Left lung (tissue), 10 donors: Measurements from ENCODE around the gene ARHGAP26. TPM values are rescaled to one million over a fixed set of nuclear protein-coding genes. Genes with fewer than 3 reads are reported as not detected.

Experiments
- ATAC-seq: fragments of 200-7000 bp; cut with Tn5 transposase; one replicate; pipeline ENCODE4 v1.9.1; 2020; ENCODE audit warnings: moderate library complexity
- DNase-seq, 4 donors: peaks; one replicate each; pipeline ENCODE4 v3.0.0-alpha.2; 2013 to 2020
- H3K27ac ChIP-seq, 2 donors: fragments of 200-600 bp; sonication (generic) in 1 of 2; one replicate each; pipeline versions ENCODE4 v1.5.0 to v1.8.0; 2020 to 2021
- H3K27me3 ChIP-seq, 2 donors: fragments of 200-600 bp; sonication (generic) in 1 of 2; one replicate each; pipeline versions ENCODE4 v1.5.0 to v1.8.0; 2020 to 2021
- H3K36me3 ChIP-seq, 2 donors: fragments of 200-600 bp; sonication (generic) in 1 of 2; one replicate each; pipeline versions ENCODE4 v1.5.0 to v1.8.0; 2020 to 2021
- H3K4me1 ChIP-seq, 2 donors: fragments of 200-600 bp; one replicate each; pipeline ENCODE4 v1.8.0; 2021
- H3K4me3 ChIP-seq, 2 donors: fragments of 200-600 bp; sonication (generic) in 1 of 2; one replicate each; pipeline versions ENCODE4 v1.5.0 to v1.8.0; 2020 to 2021; ENCODE audit warnings: mild to moderate bottlenecking in 1 of 2
- H3K9me3 ChIP-seq, 2 donors: fragments of 200-600 bp; sonication (generic) in 1 of 2; one replicate each; pipeline versions ENCODE4 v1.5.0 to v1.8.0; 2020 to 2021
- intact Hi-C, 2 donors: fragments of 100-400 bp; cut with DNase I; formaldehyde crosslinking; loops; one replicate each; pipeline versions ENCODE4 v1.11.2 to v1.14.2; 2022
- polyA plus RNA-seq, 6 donors: library from polyadenylated mRNA; unstranded; fragments of 120-200 nt; gene quantifications; one replicate each; pipeline ENCODE4 v1.2.1, GENCODE V29; 2013; ENCODE audit not compliant: insufficient read length in 6 of 6
- total RNA-seq, 2 donors: library from RNA; stranded (reverse); fragmentation: NEBNext Ultra II Directional; extraction: Animal tissue kit (Norgen Biotek cat#: 25700); gene quantifications; one replicate each; pipeline ENCODE4 v1.2.1, GENCODE V29; 2021
- TF ChIP-seq, protein P1 (sequence below), 2 donors: fragments of 200-600 bp; sonication (generic) in 1 of 2; IDR thresholded peaks; one replicate each; pipeline versions ENCODE4 v1.5.0 to v1.8.0; 2021; ENCODE audit warnings: antibody characterized with exemption in 2 of 2
- donor health status: DM: no; HTN: yes; CAD: no.
- donor health status: DM: no; HTN: no; CAD: no.

ARHGAP26 gene
- total and polyA plus RNA-seq, 8 donors = 13.9 to 61.9 (median 14.9) TPM

DNA sequence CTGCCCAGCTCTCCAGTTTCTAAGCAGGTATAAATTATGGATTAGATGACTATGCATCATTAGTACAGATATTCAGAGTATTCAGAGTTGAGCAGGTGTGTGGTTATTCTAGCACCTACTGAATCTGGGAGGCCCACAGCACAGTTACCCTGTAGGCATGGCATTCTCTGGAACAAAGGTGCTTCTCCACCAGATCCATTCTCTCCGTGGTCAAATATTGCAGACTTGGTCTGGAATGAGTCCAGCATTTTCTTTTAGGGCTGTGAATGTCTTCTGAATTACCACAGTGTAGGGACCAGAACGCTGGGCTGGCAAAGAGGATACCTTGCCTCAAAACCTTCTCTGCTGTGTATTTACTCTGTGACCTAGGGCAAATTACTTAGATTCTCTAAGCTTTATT lies 116.8 kb downstream of the ARHGAP26 start:
- H3K36me3 ChIP-seq = peaks cover 0 to 11% of the 10 kb centered on the region in 2 donors
- intact Hi-C loops = no loop called here
- ATAC-seq (no peak), DNase-seq (no peak)
- H3K4me3 ChIP-seq = no peak overlapping the region
- no peak overlapping the region for H3K27ac ChIP-seq
- no peaks in the 10 kb centered on the region for H3K27me3 ChIP-seq
- H3K9me3 ChIP-seq = no peaks in the 10 kb centered on the region
- TF ChIP-seq, protein P1, sequence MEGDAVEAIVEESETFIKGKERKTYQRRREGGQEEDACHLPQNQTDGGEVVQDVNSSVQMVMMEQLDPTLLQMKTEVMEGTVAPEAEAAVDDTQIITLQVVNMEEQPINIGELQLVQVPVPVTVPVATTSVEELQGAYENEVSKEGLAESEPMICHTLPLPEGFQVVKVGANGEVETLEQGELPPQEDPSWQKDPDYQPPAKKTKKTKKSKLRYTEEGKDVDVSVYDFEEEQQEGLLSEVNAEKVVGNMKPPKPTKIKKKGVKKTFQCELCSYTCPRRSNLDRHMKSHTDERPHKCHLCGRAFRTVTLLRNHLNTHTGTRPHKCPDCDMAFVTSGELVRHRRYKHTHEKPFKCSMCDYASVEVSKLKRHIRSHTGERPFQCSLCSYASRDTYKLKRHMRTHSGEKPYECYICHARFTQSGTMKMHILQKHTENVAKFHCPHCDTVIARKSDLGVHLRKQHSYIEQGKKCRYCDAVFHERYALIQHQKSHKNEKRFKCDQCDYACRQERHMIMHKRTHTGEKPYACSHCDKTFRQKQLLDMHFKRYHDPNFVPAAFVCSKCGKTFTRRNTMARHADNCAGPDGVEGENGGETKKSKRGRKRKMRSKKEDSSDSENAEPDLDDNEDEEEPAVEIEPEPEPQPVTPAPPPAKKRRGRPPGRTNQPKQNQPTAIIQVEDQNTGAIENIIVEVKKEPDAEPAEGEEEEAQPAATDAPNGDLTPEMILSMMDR (IDR thresholded peaks at IDR 0.05) = no peak
- H3K4me1 ChIP-seq = peaks cover 1 to 15% of the 10 kb centered on the region in 2 donors

DNA sequence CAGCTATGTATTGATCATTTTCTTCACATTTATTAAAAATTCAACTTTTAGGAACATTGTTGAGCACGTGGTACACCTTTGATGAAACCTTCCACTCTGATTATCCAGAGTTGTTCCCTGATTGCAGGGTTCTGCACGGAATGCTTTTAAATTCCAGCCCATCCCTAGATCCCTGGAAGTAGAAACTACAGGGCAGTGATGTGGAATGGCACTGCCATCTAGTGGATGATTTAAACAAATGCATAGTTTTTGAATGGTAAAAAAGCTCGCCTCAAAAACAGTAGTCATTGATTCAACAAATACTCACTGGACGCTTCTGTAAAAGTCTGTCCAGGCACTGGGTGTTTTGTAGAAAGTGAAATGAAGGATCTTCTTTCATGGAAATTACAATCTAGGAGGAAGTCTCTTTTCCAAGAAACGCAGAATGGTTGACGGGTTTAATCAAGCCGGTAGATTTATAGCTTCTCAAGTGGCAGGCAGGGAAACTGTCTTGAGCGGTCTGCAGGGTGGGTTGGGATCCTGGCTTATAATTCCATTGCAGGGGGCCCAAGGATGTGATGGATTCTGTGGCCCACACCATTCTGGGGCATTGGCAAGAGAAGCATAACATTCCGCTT lies 118.4 kb downstream of the ARHGAP26 start:
- H3K9me3 ChIP-seq = no peaks in the 10 kb centered on the region
- DNase-seq (peak in 1 of 4 donors; percentile 60), ATAC-seq (peak; percentile 92)
- intact Hi-C loops = no loop called here
- TF ChIP-seq, protein P1 (IDR thresholded peaks at IDR 0.05) = peak; percentile 67 to 68
- H3K4me1 ChIP-seq = peaks cover 0 to 6% of the 10 kb centered on the region in 2 donors
- H3K27me3 ChIP-seq = no peaks in the 10 kb centered on the region
- H3K36me3 ChIP-seq = peaks cover 0 to 6% of the 10 kb centered on the region in 2 donors
- no peak overlapping the region for H3K27ac ChIP-seq
- H3K4me3 ChIP-seq = no peak overlapping the region

DNA sequence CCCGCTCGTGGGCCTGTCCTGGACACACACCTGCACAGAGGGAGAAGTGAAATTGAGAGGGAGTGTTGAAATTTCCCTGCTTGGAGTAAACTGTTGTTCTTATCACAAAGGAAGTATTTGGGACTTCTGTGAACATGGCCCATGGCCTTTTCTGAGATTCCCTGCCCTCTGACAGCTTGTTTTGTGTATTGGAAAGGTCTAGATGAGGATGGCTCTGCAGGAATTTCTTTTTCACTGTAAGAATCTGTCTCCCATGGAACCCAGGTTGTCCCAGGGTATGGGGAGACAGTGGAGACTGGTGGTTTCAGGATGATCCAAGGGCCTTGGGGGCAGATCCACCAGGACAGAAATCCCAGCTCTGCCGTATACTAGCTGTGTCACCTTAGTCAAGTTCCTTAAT lies 121.8 kb downstream of the ARHGAP26 start:
- intact Hi-C loops = no loop called here
- DNase-seq (no peak), ATAC-seq (no peak)
- TF ChIP-seq, protein P1 (IDR thresholded peaks at IDR 0.05) = no peak
- Histone ChIP-seq H3K9me3 (no peaks in the 10 kb centered on the region), H3K27ac (no peak overlapping the region), H3K27me3 (no peaks in the 10 kb centered on the region), H3K4me3 (no peak overlapping the region), H3K4me1 (peaks cover 0 to 5% of the 10 kb centered on the region in 2 donors), H3K36me3 (peaks cover 0 to 26% of the 10 kb centered on the region in 2 donors)

DNA sequence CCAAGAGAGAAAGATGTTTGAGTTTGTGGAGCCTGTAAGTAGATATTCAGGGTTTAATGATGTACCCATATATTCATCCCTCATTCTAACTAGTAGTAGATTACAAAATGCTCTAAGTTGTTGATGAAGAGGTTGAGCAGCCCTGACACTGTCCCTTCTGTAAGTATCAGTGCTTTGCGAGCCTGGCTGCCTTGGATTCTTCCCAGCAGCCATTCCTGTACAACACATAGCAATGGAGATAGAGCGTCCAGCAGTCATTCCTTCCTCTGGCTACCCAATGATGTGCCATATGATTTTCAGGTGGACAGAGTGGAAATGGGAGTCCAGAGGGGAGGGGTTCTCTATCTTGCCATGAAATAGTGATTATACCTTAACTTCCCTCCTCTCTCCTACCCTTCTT lies 124.1 kb downstream of the ARHGAP26 start:
- Histone ChIP-seq H3K27me3 (no peaks in the 10 kb centered on the region), H3K27ac (no peak overlapping the region), H3K36me3 (peaks cover 0 to 38% of the 10 kb centered on the region in 2 donors), H3K9me3 (no peaks in the 10 kb centered on the region), H3K4me1 (peaks cover 0 to 5% of the 10 kb centered on the region in 2 donors), H3K4me3 (no peak overlapping the region)
- intact Hi-C loops = no loop called here
- DNase-seq (no peak), ATAC-seq (no peak)
- TF ChIP-seq, protein P1 (IDR thresholded peaks at IDR 0.05) = no peak

DNA sequence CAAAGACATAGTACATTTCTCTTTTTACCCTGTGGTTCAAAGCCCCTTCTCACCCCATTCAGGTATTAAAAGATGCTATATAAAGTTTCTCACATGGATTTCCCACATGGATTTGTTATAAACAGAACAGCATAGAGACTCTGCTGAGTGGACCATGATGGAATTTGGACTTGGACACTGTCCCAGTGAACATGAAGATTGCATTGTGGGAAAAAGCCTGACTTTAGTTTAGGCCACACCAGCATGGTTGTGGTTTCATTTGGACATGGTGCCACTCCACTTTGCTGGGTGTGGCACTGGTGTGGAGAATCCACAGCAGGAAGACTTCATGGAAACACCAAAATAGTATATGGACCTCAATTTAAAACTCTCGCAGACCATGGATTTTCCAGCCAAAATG lies 124.6 kb downstream of the ARHGAP26 start:
- Histone ChIP-seq H3K4me1 (peaks cover 0 to 5% of the 10 kb centered on the region in 2 donors), H3K4me3 (no peak overlapping the region), H3K27ac (no peak overlapping the region), H3K36me3 (peaks cover 0 to 38% of the 10 kb centered on the region in 2 donors), H3K9me3 (no peaks in the 10 kb centered on the region), H3K27me3 (no peaks in the 10 kb centered on the region)
- TF ChIP-seq, protein P1 (IDR thresholded peaks at IDR 0.05) = no peak
- ATAC-seq = no peak
- intact Hi-C loops = no loop called here
- DNase-seq = no peak
